ENCODE measurements around the gene TOR4A.

DNA sequence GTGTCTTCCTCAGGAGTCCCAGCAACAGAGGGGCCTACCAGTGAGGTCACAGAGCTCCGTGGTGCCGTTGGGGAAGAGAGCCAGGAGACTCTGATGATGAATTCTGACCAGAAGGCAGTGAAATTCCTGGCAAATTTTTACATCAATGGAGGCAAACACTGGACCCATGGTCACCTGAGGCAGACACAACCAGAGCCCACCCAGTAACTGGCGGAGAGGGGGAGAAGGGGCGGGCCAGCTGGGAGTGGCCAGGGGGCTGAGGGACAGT, 26.4 kb upstream of the TOR4A start, which contains the start of gene STPG3:
- TF ChIP-seq, protein P1, sequence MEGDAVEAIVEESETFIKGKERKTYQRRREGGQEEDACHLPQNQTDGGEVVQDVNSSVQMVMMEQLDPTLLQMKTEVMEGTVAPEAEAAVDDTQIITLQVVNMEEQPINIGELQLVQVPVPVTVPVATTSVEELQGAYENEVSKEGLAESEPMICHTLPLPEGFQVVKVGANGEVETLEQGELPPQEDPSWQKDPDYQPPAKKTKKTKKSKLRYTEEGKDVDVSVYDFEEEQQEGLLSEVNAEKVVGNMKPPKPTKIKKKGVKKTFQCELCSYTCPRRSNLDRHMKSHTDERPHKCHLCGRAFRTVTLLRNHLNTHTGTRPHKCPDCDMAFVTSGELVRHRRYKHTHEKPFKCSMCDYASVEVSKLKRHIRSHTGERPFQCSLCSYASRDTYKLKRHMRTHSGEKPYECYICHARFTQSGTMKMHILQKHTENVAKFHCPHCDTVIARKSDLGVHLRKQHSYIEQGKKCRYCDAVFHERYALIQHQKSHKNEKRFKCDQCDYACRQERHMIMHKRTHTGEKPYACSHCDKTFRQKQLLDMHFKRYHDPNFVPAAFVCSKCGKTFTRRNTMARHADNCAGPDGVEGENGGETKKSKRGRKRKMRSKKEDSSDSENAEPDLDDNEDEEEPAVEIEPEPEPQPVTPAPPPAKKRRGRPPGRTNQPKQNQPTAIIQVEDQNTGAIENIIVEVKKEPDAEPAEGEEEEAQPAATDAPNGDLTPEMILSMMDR (IDR thresholded peaks at IDR 0.05) = no peak
- TF ChIP-seq POLR2A (IDR thresholded peaks at IDR 0.05) = no peak
- no peak for TF ChIP-seq EP300 (IDR thresholded peaks at IDR 0.05)

Data from ovary (tissue), 3 donors.